ENCODE results near the gene NDUFB2. TPM values are rescaled to one million over a fixed set of nuclear protein-coding genes. Genes with fewer than 3 reads are reported as not detected.

Gene NDUFB2
- polyA plus RNA-seq, 1 donor (not counting 4 experiments of a cell fraction or from before 2014, with no cell fraction given): 379 TPM

- FAIRE-seq (no peak), DNase-seq (ENCODE audit: low read depth, low spot score) (no peak)
- H3K9ac ChIP-seq (ENCODE audit: control insufficient read depth, extremely low read depth, insufficient read depth, low read length): no peak overlapping the region
- H3K79me2 ChIP-seq (ENCODE audit: control insufficient read depth, insufficient read depth, low read length): no peaks in the 10 kb centered on the region
- no peaks in the 10 kb centered on the region for H4K20me1 ChIP-seq (ENCODE audit: control insufficient read depth, extremely low read depth, insufficient read depth, low read length)
- peaks cover 13% of the 10 kb centered on the region for H3K4me1 ChIP-seq (ENCODE audit: control insufficient read depth, extremely low read depth, insufficient read depth, low read length)
- no peak overlapping the region for H3K4me3 ChIP-seq (ENCODE audit: control insufficient read depth in 2 of 3, extremely low read depth in 1 of 3, insufficient read depth in 2 of 3, low read depth in 1 of 3, low read length in 3 of 3)
- TF ChIP-seq, protein P1, sequence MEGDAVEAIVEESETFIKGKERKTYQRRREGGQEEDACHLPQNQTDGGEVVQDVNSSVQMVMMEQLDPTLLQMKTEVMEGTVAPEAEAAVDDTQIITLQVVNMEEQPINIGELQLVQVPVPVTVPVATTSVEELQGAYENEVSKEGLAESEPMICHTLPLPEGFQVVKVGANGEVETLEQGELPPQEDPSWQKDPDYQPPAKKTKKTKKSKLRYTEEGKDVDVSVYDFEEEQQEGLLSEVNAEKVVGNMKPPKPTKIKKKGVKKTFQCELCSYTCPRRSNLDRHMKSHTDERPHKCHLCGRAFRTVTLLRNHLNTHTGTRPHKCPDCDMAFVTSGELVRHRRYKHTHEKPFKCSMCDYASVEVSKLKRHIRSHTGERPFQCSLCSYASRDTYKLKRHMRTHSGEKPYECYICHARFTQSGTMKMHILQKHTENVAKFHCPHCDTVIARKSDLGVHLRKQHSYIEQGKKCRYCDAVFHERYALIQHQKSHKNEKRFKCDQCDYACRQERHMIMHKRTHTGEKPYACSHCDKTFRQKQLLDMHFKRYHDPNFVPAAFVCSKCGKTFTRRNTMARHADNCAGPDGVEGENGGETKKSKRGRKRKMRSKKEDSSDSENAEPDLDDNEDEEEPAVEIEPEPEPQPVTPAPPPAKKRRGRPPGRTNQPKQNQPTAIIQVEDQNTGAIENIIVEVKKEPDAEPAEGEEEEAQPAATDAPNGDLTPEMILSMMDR (optimal IDR thresholded peaks at IDR 0.05 in 1 of 3, IDR thresholded peaks at IDR 0.05 in 1 of 3, conservative IDR thresholded peaks at IDR 0.05 in 1 of 3; ENCODE audit: extremely low read depth in 1 of 3, insufficient read depth in 2 of 3, low read length in 3 of 3): no peak
- no peak for TF ChIP-seq EZH2 (IDR thresholded peaks at IDR 0.05; ENCODE audit: low read length)
- no peaks in the 10 kb centered on the region for H3K9me1 ChIP-seq (ENCODE audit: control insufficient read depth, extremely low read depth, insufficient read depth, low read length)
- no peak overlapping the region for H3K27ac ChIP-seq (ENCODE audit: control insufficient read depth, insufficient read depth, low read length)
- no peaks in the 10 kb centered on the region for H3K27me3 ChIP-seq (ENCODE audit: control insufficient read depth, extremely low read depth, insufficient read depth, low read length)
- H3K9me3 ChIP-seq (ENCODE audit: control insufficient read depth, low read depth, low read length): no peaks in the 10 kb centered on the region
- no peak overlapping the region for H2AFZ ChIP-seq (ENCODE audit: control insufficient read depth, low read length)
- peaks cover 3 to 14% of the 10 kb centered on the region in 2 experiments for H3K36me3 ChIP-seq (ENCODE audit: control insufficient read depth in 2 of 2, extremely low read depth in 1 of 2, insufficient read depth in 2 of 2, low read length in 2 of 2)
- no peak overlapping the region for H3K4me2 ChIP-seq (ENCODE audit: control insufficient read depth, extremely low read depth, insufficient read depth, low read depth, low read length)
- dilution Hi-C loops (cut with MboI; ENCODE audit: extremely low pct_ligation_motif_present, low sequenced_read_pairs): no loop called here
Measured at GRCh38 chr7:140677496-140677895, 19.0 kb upstream of the NDUFB2 start.

- peaks cover 3 to 14% of the 10 kb centered on the region in 2 experiments for H3K36me3 ChIP-seq (ENCODE audit: control insufficient read depth in 2 of 2, extremely low read depth in 1 of 2, insufficient read depth in 2 of 2, low read length in 2 of 2)
- H4K20me1 ChIP-seq (ENCODE audit: control insufficient read depth, extremely low read depth, insufficient read depth, low read length): no peaks in the 10 kb centered on the region
- H2AFZ ChIP-seq (ENCODE audit: control insufficient read depth, low read length): no peak overlapping the region
Measured at GRCh38 chr7:140678081-140678815, 18.3 kb upstream of the NDUFB2 start.

More at GRCh38 chr7:140678081-140678815, 18.3 kb upstream of the NDUFB2 start:
- Histone ChIP-seq H3K9me1 (ENCODE audit: control insufficient read depth, extremely low read depth, insufficient read depth, low read length) (no peaks in the 10 kb centered on the region), H3K4me1 (ENCODE audit: control insufficient read depth, extremely low read depth, insufficient read depth, low read length) (peaks cover 12% of the 10 kb centered on the region), H3K4me3 (ENCODE audit: control insufficient read depth in 2 of 3, extremely low read depth in 1 of 3, insufficient read depth in 2 of 3, low read depth in 1 of 3, low read length in 3 of 3) (no peak overlapping the region), H3K9me3 (ENCODE audit: control insufficient read depth, low read depth, low read length) (no peaks in the 10 kb centered on the region), H3K27me3 (ENCODE audit: control insufficient read depth, extremely low read depth, insufficient read depth, low read length) (no peaks in the 10 kb centered on the region), H3K79me2 (ENCODE audit: control insufficient read depth, insufficient read depth, low read length) (no peaks in the 10 kb centered on the region), H3K9ac (ENCODE audit: control insufficient read depth, extremely low read depth, insufficient read depth, low read length) (no peak overlapping the region), H3K27ac (ENCODE audit: control insufficient read depth, insufficient read depth, low read length) (no peak overlapping the region), H3K4me2 (ENCODE audit: control insufficient read depth, extremely low read depth, insufficient read depth, low read depth, low read length) (no peak overlapping the region)
- no peak for DNase-seq (ENCODE audit: low read depth, low spot score)
- no peak for TF ChIP-seq EZH2 (IDR thresholded peaks at IDR 0.05; ENCODE audit: low read length)
- TF ChIP-seq, protein P1 (optimal IDR thresholded peaks at IDR 0.05 in 1 of 3, IDR thresholded peaks at IDR 0.05 in 1 of 3, conservative IDR thresholded peaks at IDR 0.05 in 1 of 3; ENCODE audit: extremely low read depth in 1 of 3, insufficient read depth in 2 of 3, low read length in 3 of 3): no peak
- no peak for FAIRE-seq
- dilution Hi-C loops (cut with MboI; ENCODE audit: extremely low pct_ligation_motif_present, low sequenced_read_pairs): no loop called here

Measured in keratinocyte (primary cell).